Osteoblast (primary cell): Measurements from ENCODE around the gene FRAS1. TPM values are rescaled to one million over a fixed set of nuclear protein-coding genes. Genes with fewer than 3 reads are reported as not detected.
A peak's percentile ranks its signal among the peaks of the same experiment; 100 is the strongest.

Experiments
- DNase-seq: peaks from one replicate; pipeline ENCODE4 v3.0.0; 2011; ENCODE audit warnings: low spot score, mixed read lengths; ENCODE audit not compliant: insufficient read length; ENCODE audit errors: missing footprints
- H2AFZ ChIP-seq: 2 replicates; pipeline ENCODE4 v1.6.0; 2011; ENCODE audit warnings: mild to moderate bottlenecking, low read length
- H3K27ac ChIP-seq: 2 replicates; pipeline ENCODE4 v1.5.1; 2011; ENCODE audit warnings: mild to moderate bottlenecking, low read depth, low read length, moderate library complexity
- H3K27me3 ChIP-seq: 2 replicates; pipeline ENCODE4 v1.6.0; 2012; ENCODE audit warnings: mild to moderate bottlenecking, control low read depth, inconsistent platforms, low read length, moderate library complexity; ENCODE audit not compliant: insufficient read depth
- H3K36me3 ChIP-seq: 2 replicates; pipeline ENCODE4 v1.5.1; 2011; ENCODE audit warnings: mild to moderate bottlenecking, low read length, control low read depth, moderate library complexity; ENCODE audit not compliant: insufficient read depth
- H3K4me1 ChIP-seq: 2 replicates; pipeline ENCODE4 v1.5.1; 2011; ENCODE audit warnings: mild to moderate bottlenecking, low read length, control low read depth, moderate library complexity; ENCODE audit not compliant: insufficient read depth
- H3K4me2 ChIP-seq: 2 replicates; pipeline ENCODE4 v1.6.0; 2011; ENCODE audit warnings: mild to moderate bottlenecking, low read length; ENCODE audit not compliant: insufficient read depth
- H3K4me3 ChIP-seq: fragments of 200-600 bp; sonication (generic); 3 replicates; pipeline ENCODE4 v1.5.1; 2012; ENCODE audit warnings: mild to moderate bottlenecking, low read length, inconsistent platforms; ENCODE audit not compliant: insufficient read depth
- H3K79me2 ChIP-seq: 2 replicates; pipeline ENCODE4 v1.6.0; 2012; ENCODE audit warnings: mild to moderate bottlenecking, low read length, control low read depth, inconsistent platforms; ENCODE audit not compliant: insufficient read depth
- H3K9me3 ChIP-seq: 2 replicates; pipeline ENCODE4 v1.5.1; 2011; ENCODE audit warnings: low read depth, low read length, control low read depth
- H4K20me1 ChIP-seq: 2 replicates; pipeline ENCODE4 v1.6.0; 2012; ENCODE audit warnings: mild to moderate bottlenecking, low read length, control low read depth; ENCODE audit not compliant: insufficient read depth
- CTCF ChIP-seq: IDR thresholded peaks from 2 replicates; pipeline ENCODE4 v1.5.1; 2011; ENCODE audit warnings: mild to moderate bottlenecking, low read depth, low read length, moderate library complexity; ENCODE audit errors: extremely low read depth
- total RNA-seq: library from RNA; depleted of rRNA; stranded (reverse); fragments of >200 nt; gene quantifications from 2 replicates; pipeline ENCODE4 v1.2.3, GENCODE V29; 2012

FRAS1 gene
- total RNA-seq, 1 donor, result 5.1 TPM

GRCh38 chr4:78313754-78314120, 256.6 kb downstream of the FRAS1 start:
- no peak overlapping the region for H3K27ac ChIP-seq
- no peak overlapping the region for H3K4me3 ChIP-seq
- DNase-seq, result no peak
- no peak overlapping the region for H2AFZ ChIP-seq
- no peak for TF ChIP-seq CTCF
- H3K79me2 ChIP-seq, result no peaks in the 10 kb centered on the region
- no peaks in the 10 kb centered on the region for H3K27me3 ChIP-seq
- no peaks in the 10 kb centered on the region for H4K20me1 ChIP-seq
- H3K36me3 ChIP-seq, result no peaks in the 10 kb centered on the region
- no peaks in the 10 kb centered on the region for H3K4me1 ChIP-seq
- H3K4me2 ChIP-seq, result no peak overlapping the region
- no peaks in the 10 kb centered on the region for H3K9me3 ChIP-seq

GRCh38 chr4:78318126-78318525, 261.0 kb downstream of the FRAS1 start:
- Histone ChIP-seq H3K27me3 (no peaks in the 10 kb centered on the region), H3K9me3 (no peaks in the 10 kb centered on the region), H2AFZ (no peak overlapping the region), H3K4me3 (no peak overlapping the region), H4K20me1 (no peaks in the 10 kb centered on the region), H3K4me1 (no peaks in the 10 kb centered on the region), H3K27ac (no peak overlapping the region), H3K79me2 (no peaks in the 10 kb centered on the region), H3K36me3 (no peaks in the 10 kb centered on the region), H3K4me2 (no peak overlapping the region)
- DNase-seq, result no peak
- no peak for TF ChIP-seq CTCF

GRCh38 chr4:78320349-78320935, 263.3 kb downstream of the FRAS1 start:
- no peaks in the 10 kb centered on the region for H3K27me3 ChIP-seq
- H3K36me3 ChIP-seq, result no peaks in the 10 kb centered on the region
- no peak overlapping the region for H3K27ac ChIP-seq
- H3K4me2 ChIP-seq, result peak overlapping the region; percentile 29
- no peaks in the 10 kb centered on the region for H3K4me1 ChIP-seq
- H3K4me3 ChIP-seq, result no peak overlapping the region
- H2AFZ ChIP-seq, result peak overlapping the region; percentile 18
- no peaks in the 10 kb centered on the region for H4K20me1 ChIP-seq
- no peak for DNase-seq
- TF ChIP-seq CTCF, result no peak
- H3K9me3 ChIP-seq, result no peaks in the 10 kb centered on the region
- H3K79me2 ChIP-seq, result no peaks in the 10 kb centered on the region

- H3K79me2 ChIP-seq, result no peaks in the 10 kb centered on the region
- H3K27ac ChIP-seq, result no peak overlapping the region
- H3K4me3 ChIP-seq, result no peak overlapping the region
- DNase-seq, result no peak
- no peaks in the 10 kb centered on the region for H3K4me1 ChIP-seq
- H3K4me2 ChIP-seq, result no peak overlapping the region
- no peaks in the 10 kb centered on the region for H3K9me3 ChIP-seq
- H2AFZ ChIP-seq, result no peak overlapping the region
- no peaks in the 10 kb centered on the region for H3K36me3 ChIP-seq
- no peak for TF ChIP-seq CTCF
- no peaks in the 10 kb centered on the region for H4K20me1 ChIP-seq
- no peaks in the 10 kb centered on the region for H3K27me3 ChIP-seq
These were observed 264.9 kb downstream of the FRAS1 start for GRCh38 chr4:78322032-78322431.
